ENCODE data around the gene TRIM25. TPM values are rescaled to one million over a fixed set of nuclear protein-coding genes. Genes with fewer than 3 reads are reported as not detected.

TRIM25 gene
- polyA plus RNA-seq, 3 donors = 12.8 to 27.0 (median 18.4) TPM

GRCh38 chr17:56902348-56902747, 11.5 kb downstream of the TRIM25 start:
- WGBS, 3 donors = 95 to 97% (median 97%) methylated on average over 4 of the region's 4 CpGs
- no peak overlapping the region for H3K27ac ChIP-seq (ENCODE audit: low read depth, low read length)

- WGBS, 3 donors = 82 to 96% (median 94%) methylated on average over 7 of the region's 7 CpGs
- H3K27ac ChIP-seq (ENCODE audit: low read depth, low read length) = no peak overlapping the region
Measured at GRCh38 chr17:56899403-56899802, 14.4 kb downstream of the TRIM25 start.

GRCh38 chr17:56898874-56899273, 15.0 kb downstream of the TRIM25 start:
- WGBS, 3 donors = 65 to 73% (median 67%) methylated on average over 8 to 9 of the region's 9 CpGs
- no peak overlapping the region for H3K27ac ChIP-seq (ENCODE audit: low read depth, low read length)

GRCh38 chr17:56897646-56898424, 16.0 kb downstream of the TRIM25 start:
- WGBS, 3 donors = 91 to 92% (median 92%) methylated on average over 14 of the region's 14 CpGs
- H3K27ac ChIP-seq (ENCODE audit: low read depth, low read length) = no peak overlapping the region

GRCh38 chr17:56896968-56897359, 16.9 kb downstream of the TRIM25 start:
- no peak overlapping the region for H3K27ac ChIP-seq (ENCODE audit: low read depth, low read length)
- 82 to 99% (median 94%) methylated on average over 4 of the region's 4 CpGs for WGBS, 3 donors

GRCh38 chr17:56896217-56896967, 17.5 kb downstream of the TRIM25 start:
- WGBS, 3 donors = 79 to 85% (median 84%) methylated on average over 3 of the region's 3 CpGs

GRCh38 chr17:56894859-56895455, 18.9 kb downstream of the TRIM25 start:
- WGBS, 3 donors = 91 to 95% (median 94%) methylated on average over 20 of the region's 20 CpGs
- no peak overlapping the region for H3K27ac ChIP-seq (ENCODE audit: low read depth, low read length)

More at GRCh38 chr17:56896217-56896967, 17.5 kb downstream of the TRIM25 start:
- H3K27ac ChIP-seq (ENCODE audit: low read depth, low read length) = no peak overlapping the region

- WGBS, 3 donors = 51 to 75% (median 68%) methylated on average over 7 of the region's 7 CpGs
- H3K27ac ChIP-seq (ENCODE audit: low read depth, low read length) = no peak overlapping the region
Measured at GRCh38 chr17:56893503-56893902, 20.3 kb downstream of the TRIM25 start.

GRCh38 chr17:56892333-56892732, 21.5 kb downstream of the TRIM25 start:
- no peak overlapping the region for H3K27ac ChIP-seq (ENCODE audit: low read depth, low read length)
- 96 to 100% (median 98%) methylated on average over 1 of the region's 1 CpG for WGBS, 3 donors

- 70 to 81% (median 79%) methylated on average over 16 of the region's 16 CpGs for WGBS, 3 donors
- no peak overlapping the region for H3K27ac ChIP-seq (ENCODE audit: low read depth, low read length)
Measured at GRCh38 chr17:56891751-56892150, 22.1 kb downstream of the TRIM25 start.

- 92 to 93% (median 93%) methylated on average over 7 of the region's 7 CpGs for WGBS, 3 donors
- no peak overlapping the region for H3K27ac ChIP-seq (ENCODE audit: low read depth, low read length)
Measured at GRCh38 chr17:56890906-56891674, 22.8 kb downstream of the TRIM25 start.

- 89 to 94% (median 91%) methylated on average over 6 of the region's 6 CpGs for WGBS, 3 donors
- H3K27ac ChIP-seq (ENCODE audit: low read depth, low read length) = no peak overlapping the region
Measured at GRCh38 chr17:56890390-56890789, 23.5 kb downstream of the TRIM25 start.

- H3K27ac ChIP-seq (ENCODE audit: low read depth, low read length) = no peak overlapping the region
Measured at GRCh38 chr17:56887552-56888467, 26.0 kb downstream of the TRIM25 start.

GRCh38 chr17:56887105-56887504, 26.7 kb downstream of the TRIM25 start:
- no peak overlapping the region for H3K27ac ChIP-seq (ENCODE audit: low read depth, low read length)
- 95 to 97% (median 96%) methylated on average over 5 of the region's 5 CpGs for WGBS, 3 donors

More at GRCh38 chr17:56887552-56888467, 26.0 kb downstream of the TRIM25 start:
- WGBS, 3 donors = 95 to 99% (median 97%) methylated on average over 9 of the region's 9 CpGs

GRCh38 chr17:56886288-56886731, 27.5 kb downstream of the TRIM25 start:
- no peak overlapping the region for H3K27ac ChIP-seq (ENCODE audit: low read depth, low read length)
- WGBS, 3 donors = 60 to 85% (median 77%) methylated on average over 2 of the region's 2 CpGs

- 65 to 66% (median 65%) methylated on average over 2 of the region's 2 CpGs for WGBS, 3 donors
- H3K27ac ChIP-seq (ENCODE audit: low read depth, low read length) = no peak overlapping the region
Measured at GRCh38 chr17:56885312-56885657, 28.6 kb downstream of the TRIM25 start.

- no peak overlapping the region for H3K27ac ChIP-seq (ENCODE audit: low read depth, low read length)
- whole genome bisulfite sequencing, 3 donors = 81 to 84% (median 84%) methylated on average over 6 of the region's 6 CpGs
Measured at GRCh38 chr17:56884483-56885311, 29.2 kb downstream of the TRIM25 start.

Data from adipose tissue (tissue), 3 donors.